GM12865 (cell line): ENCODE data around the gene UMAD1.
"Not testable (repeated sequence)": the region's sequence is repeated elsewhere in the genome, so short reads cannot be mapped to it uniquely, and the experiment has no call there.

Experiments
- DNase-seq: peaks from one replicate; pipeline ENCODE4 v3.0.0; 2010; ENCODE audit warnings: low read depth
- H3K4me3 ChIP-seq: 2 replicates; pipeline ENCODE4 v1.5.1; 2011; ENCODE audit warnings: mild to moderate bottlenecking, low read depth, low read length, control low read depth
- TF ChIP-seq, protein P1 (sequence below): IDR thresholded peaks from 2 replicates; pipeline ENCODE4 v1.5.1; 2011; ENCODE audit warnings: low read length, control low read depth, low read depth, inconsistent platforms; ENCODE audit not compliant: insufficient read depth; ENCODE audit errors: missing control alignments

Gene UMAD1

DNA sequence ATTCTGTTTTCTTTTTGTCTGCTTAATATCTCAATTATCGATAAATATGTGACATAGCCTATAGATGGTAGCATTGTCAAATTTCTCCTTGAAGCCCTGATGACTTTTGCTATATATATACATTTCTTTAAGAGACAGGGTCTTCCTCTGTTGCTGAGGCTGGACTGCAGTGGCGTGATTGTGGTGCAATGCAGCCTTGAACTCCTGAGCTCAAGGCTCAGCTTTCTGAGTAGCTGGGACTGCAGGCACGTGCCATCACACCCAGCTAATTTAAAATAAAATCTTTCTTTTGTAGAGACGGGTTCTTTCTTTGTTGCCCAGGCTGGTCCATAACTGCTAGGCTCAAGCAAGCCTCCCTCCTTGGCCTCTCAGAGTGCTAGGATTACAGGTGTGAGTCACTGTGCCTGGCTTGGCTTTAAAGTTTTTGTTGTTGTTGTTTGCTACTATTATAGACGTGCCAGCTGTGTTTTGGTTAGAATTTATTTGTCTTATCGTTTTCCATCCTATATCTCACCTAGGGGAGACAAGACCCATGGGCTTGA, 7.0 kb downstream of the UMAD1 start:
- no peak for DNase-seq

DNA sequence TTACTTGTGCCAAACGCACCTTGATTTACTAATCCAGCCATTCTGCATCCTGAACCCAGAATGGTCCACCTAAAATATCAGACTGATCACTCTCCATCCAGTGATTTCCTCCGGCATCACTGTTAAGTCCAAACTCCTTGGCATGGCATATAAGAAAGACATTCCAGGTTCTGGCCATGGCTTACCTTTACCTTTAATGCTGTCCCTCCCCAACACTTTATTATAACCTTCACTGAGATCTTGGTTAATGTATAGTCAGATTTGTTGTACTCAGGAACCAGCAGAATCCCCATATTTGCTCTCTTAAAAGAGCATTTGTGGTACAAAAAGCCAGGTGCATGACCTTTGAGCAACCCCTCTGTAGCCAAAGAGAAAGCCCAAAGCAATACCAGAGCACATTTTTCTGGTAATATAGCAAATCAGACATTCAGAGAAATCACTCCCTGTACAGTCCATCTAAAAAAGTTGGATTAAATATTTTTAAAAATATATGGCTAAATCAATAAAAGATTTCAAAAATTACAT, 10.2 kb downstream of the UMAD1 start:
- no peak for DNase-seq
- H3K4me3 ChIP-seq, result no peak overlapping the region
- TF ChIP-seq, protein P1, sequence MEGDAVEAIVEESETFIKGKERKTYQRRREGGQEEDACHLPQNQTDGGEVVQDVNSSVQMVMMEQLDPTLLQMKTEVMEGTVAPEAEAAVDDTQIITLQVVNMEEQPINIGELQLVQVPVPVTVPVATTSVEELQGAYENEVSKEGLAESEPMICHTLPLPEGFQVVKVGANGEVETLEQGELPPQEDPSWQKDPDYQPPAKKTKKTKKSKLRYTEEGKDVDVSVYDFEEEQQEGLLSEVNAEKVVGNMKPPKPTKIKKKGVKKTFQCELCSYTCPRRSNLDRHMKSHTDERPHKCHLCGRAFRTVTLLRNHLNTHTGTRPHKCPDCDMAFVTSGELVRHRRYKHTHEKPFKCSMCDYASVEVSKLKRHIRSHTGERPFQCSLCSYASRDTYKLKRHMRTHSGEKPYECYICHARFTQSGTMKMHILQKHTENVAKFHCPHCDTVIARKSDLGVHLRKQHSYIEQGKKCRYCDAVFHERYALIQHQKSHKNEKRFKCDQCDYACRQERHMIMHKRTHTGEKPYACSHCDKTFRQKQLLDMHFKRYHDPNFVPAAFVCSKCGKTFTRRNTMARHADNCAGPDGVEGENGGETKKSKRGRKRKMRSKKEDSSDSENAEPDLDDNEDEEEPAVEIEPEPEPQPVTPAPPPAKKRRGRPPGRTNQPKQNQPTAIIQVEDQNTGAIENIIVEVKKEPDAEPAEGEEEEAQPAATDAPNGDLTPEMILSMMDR, result no peak

More for the DNA sequence above, 7.0 kb downstream of the UMAD1 start:
- H3K4me3 ChIP-seq, result no peak overlapping the region
- TF ChIP-seq, protein P1, result no peak

- DNase-seq, result no peak
- TF ChIP-seq, protein P1, result no peak
- no peak overlapping the region for H3K4me3 ChIP-seq
Observed at GRCh38 chr7:7651479-7651878, 10.9 kb downstream of the UMAD1 start.

DNA sequence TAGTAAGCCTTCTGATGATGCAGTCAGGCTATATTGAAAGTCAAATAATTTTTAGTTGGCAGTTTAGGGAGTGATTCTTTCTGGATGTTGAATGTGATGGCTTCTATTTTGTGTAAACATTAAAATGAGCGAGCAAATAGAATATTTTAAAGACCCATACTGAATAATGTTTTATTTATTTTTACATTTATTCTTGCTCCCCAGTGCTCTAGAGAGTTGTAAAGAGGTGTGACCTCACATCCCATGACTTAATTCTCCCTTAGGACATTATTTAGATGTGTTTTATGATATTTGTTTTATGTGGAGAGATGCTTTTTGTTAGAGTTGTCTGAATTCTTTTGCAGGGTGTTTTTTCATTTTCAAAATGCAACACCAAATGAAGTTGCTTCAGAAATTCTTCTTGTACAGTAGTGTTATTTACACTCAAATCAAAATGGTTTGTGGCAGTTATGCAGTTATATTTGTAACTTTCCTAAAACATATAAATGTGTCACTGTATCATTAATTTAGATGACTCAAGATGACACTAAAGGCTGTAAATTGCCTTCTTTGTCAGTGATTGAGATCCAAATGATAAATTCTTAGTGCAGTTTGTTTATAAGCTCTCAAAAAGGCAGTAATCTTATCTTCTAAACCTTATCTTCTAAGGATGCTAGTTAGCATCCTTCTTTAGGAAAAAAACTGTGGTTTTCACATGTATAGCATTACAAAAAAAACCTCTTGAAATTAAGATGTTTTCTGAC, 12.4 kb downstream of the UMAD1 start:
- TF ChIP-seq, protein P1, result no peak
- no peak for DNase-seq
- no peak overlapping the region for H3K4me3 ChIP-seq

GRCh38 chr7:7653593-7654187, 13.1 kb downstream of the UMAD1 start:
- TF ChIP-seq, protein P1, result peak; percentile 48
- DNase-seq, result peak; percentile 39
- H3K4me3 ChIP-seq, result no peak overlapping the region

DNA sequence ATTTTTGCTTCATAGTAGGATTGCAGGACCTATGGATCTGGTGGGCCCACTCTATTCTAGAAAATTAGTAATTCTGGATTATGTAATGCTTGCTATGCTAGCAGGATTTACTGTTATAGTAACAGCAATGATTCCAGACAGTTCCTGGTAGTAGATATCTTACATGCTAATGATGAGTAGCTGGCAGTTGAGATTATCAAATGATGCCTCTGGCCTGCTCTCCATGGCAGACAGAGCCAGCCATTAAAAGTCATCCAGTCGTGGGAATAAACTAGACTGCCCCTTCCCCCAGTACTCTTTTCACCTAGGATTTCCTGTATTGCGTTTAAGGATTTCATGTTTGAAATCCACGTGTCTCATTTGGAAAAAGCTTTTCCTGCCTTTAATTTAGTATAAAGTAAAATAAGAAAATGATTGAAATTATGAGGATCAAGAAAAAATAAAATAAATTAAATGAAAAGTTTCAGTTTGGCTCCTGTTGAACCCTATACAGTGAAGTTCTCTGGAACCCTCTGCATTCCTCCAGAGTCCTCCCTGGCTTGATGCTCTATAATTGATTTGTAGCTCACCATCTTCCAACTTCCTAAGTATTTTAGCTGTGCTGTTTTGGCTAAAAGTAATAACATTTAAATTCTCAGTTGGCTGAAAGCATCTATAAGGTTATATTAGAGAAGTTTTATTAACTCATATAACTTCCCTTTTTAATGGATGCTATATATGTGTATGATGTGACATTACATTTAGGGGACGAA, 14.6 kb downstream of the UMAD1 start:
- DNase-seq, result no peak
- TF ChIP-seq, protein P1, result no peak
- H3K4me3 ChIP-seq, result no peak overlapping the region

GRCh38 chr7:7656459-7656858, 15.9 kb downstream of the UMAD1 start:
- H3K4me3 ChIP-seq, DNase-seq: not testable (repeated sequence)
